HEK293 (cell line): ENCODE results near the gene CHMP3.
A peak's percentile ranks its signal among the peaks of the same experiment; 100 is the strongest.

Source experiments
- BCL11B ChIP-seq: fragments of 450-650 bp; formaldehyde crosslinking; IDR thresholded peaks from 2 replicates; pipeline ENCODE4 v1.5.1; 2016; ENCODE audit warnings: low read depth, missing biosample characterization, missing genetic modification characterization
- ELK4 ChIP-seq: IDR thresholded peaks from 2 replicates; pipeline ENCODE4 v1.6.1; 2011; ENCODE audit warnings: mild to moderate bottlenecking, low read depth, low read length, borderline replicate concordance
- GLI2 ChIP-seq: fragments of 450-650 bp; formaldehyde crosslinking; IDR thresholded peaks from 2 replicates; pipeline ENCODE4; 2017; ENCODE audit warnings: missing biosample characterization, missing genetic modification characterization, low read depth, borderline replicate concordance
- GLIS2 ChIP-seq: fragments of 450-650 bp; formaldehyde crosslinking; IDR thresholded peaks from 2 replicates; pipeline ENCODE4 v1.5.1; 2016; ENCODE audit warnings: missing biosample characterization, missing genetic modification characterization
- HIC1 ChIP-seq: fragments of 450-650 bp; formaldehyde crosslinking; IDR thresholded peaks from 2 replicates; pipeline ENCODE4 v1.5.1; 2016; ENCODE audit warnings: missing biosample characterization, missing genetic modification characterization
- MYNN ChIP-seq: fragments of 450-650 bp; formaldehyde crosslinking; IDR thresholded peaks from 2 replicates; pipeline ENCODE4 v1.5.1; 2016; ENCODE audit warnings: missing biosample characterization, missing genetic modification characterization, borderline replicate concordance
- SETDB1 ChIP-seq: IDR thresholded peaks from one replicate; pipeline ENCODE4 v1.6.1; 2017; ENCODE audit warnings: mild to moderate bottlenecking, low read length, moderate library complexity, mixed read lengths; ENCODE audit not compliant: insufficient read length
- YY1 ChIP-seq: fragments of 450-650 bp; formaldehyde crosslinking; IDR thresholded peaks from 2 replicates; pipeline ENCODE4 v1.5.1; 2018; ENCODE audit warnings: missing biosample characterization, missing genetic modification characterization
- ZBTB7A ChIP-seq: fragments of 450-650 bp; formaldehyde crosslinking; IDR thresholded peaks from 2 replicates; pipeline ENCODE4 v1.5.1; 2016; ENCODE audit warnings: low read depth, missing biosample characterization, missing genetic modification characterization
- ZFP37 ChIP-seq: fragments of 450-650 bp; formaldehyde crosslinking; IDR thresholded peaks from 2 replicates; pipeline ENCODE4 v1.5.1; 2016; ENCODE audit warnings: missing biosample characterization, missing genetic modification characterization
- ZNF114 ChIP-seq: fragments of 450-650 bp; formaldehyde crosslinking; IDR thresholded peaks from 2 replicates; pipeline ENCODE4 v1.5.0; 2017; ENCODE audit warnings: missing biosample characterization, missing genetic modification characterization
- ZNF146 ChIP-seq: fragments of 450-650 bp; formaldehyde crosslinking; IDR thresholded peaks from 2 replicates; pipeline ENCODE4 v1.5.1; 2016; ENCODE audit warnings: missing biosample characterization, missing genetic modification characterization
- ZNF16 ChIP-seq: fragments of 450-650 bp; formaldehyde crosslinking; IDR thresholded peaks from 2 replicates; pipeline ENCODE4 v1.5.1; 2016; ENCODE audit warnings: low read depth, missing biosample characterization, missing genetic modification characterization
- ZNF248 ChIP-seq: fragments of 450-650 bp; formaldehyde crosslinking; IDR thresholded peaks from 2 replicates; pipeline ENCODE4 v1.5.1; 2017; ENCODE audit warnings: missing biosample characterization, missing genetic modification characterization
- ZNF280D ChIP-seq: fragments of 450-650 bp; formaldehyde crosslinking; IDR thresholded peaks from 2 replicates; pipeline ENCODE4 v1.5.1; 2016; ENCODE audit warnings: missing biosample characterization, missing genetic modification characterization
- ZNF324 ChIP-seq: fragments of 450-650 bp; formaldehyde crosslinking; IDR thresholded peaks from 2 replicates; pipeline ENCODE4 v1.5.1; 2016; ENCODE audit warnings: missing biosample characterization, missing genetic modification characterization
- ZNF398 ChIP-seq: fragments of 450-650 bp; formaldehyde crosslinking; IDR thresholded peaks from 2 replicates; pipeline ENCODE4 v1.5.1; 2017; ENCODE audit warnings: missing biosample characterization, missing genetic modification characterization
- ZNF416 ChIP-seq: fragments of 450-650 bp; formaldehyde crosslinking; IDR thresholded peaks from 2 replicates; pipeline ENCODE4 v1.5.1; 2016; ENCODE audit warnings: missing biosample characterization, missing genetic modification characterization
- ZNF501 ChIP-seq: fragments of 450-650 bp; formaldehyde crosslinking; IDR thresholded peaks from 2 replicates; pipeline ENCODE4 v1.5.1; 2016; ENCODE audit warnings: missing biosample characterization, missing genetic modification characterization
- ZNF558 ChIP-seq: fragments of 450-650 bp; formaldehyde crosslinking; IDR thresholded peaks from 2 replicates; pipeline ENCODE4 v1.5.1; 2016; ENCODE audit warnings: missing biosample characterization, missing genetic modification characterization
- ZNF645 ChIP-seq: fragments of 450-650 bp; formaldehyde crosslinking; IDR thresholded peaks from 2 replicates; pipeline ENCODE4; 2016; ENCODE audit warnings: missing biosample characterization, missing genetic modification characterization
- ZNF664 ChIP-seq: fragments of 450-650 bp; formaldehyde crosslinking; IDR thresholded peaks from 2 replicates; pipeline ENCODE4 v1.5.1; 2016; ENCODE audit warnings: missing biosample characterization, missing genetic modification characterization
- ZNF704 ChIP-seq: fragments of 450-650 bp; formaldehyde crosslinking; IDR thresholded peaks from 2 replicates; pipeline ENCODE4 v1.5.1; 2016; ENCODE audit warnings: missing biosample characterization, missing genetic modification characterization
- ZNF768 ChIP-seq: fragments of 450-650 bp; formaldehyde crosslinking; IDR thresholded peaks from 2 replicates; pipeline ENCODE4 v1.5.1; 2018; ENCODE audit warnings: missing biosample characterization, mild to moderate bottlenecking, missing genetic modification characterization
- ZNF792 ChIP-seq: fragments of 450-650 bp; formaldehyde crosslinking; IDR thresholded peaks from 2 replicates; pipeline ENCODE4 v1.5.1; 2016; ENCODE audit warnings: missing biosample characterization, missing genetic modification characterization
- ZSCAN4 ChIP-seq: fragments of 450-650 bp; formaldehyde crosslinking; IDR thresholded peaks from 2 replicates; pipeline ENCODE4 v1.5.1; 2017; ENCODE audit warnings: missing biosample characterization, missing genetic modification characterization

CHMP3 gene

GRCh38 chr2:86563650-86564061, 413 bp upstream of the CHMP3 start (continued):
- 0 out of 2 replicates have a peak, but pooled peaks have one; percentile 23 for TF ChIP-seq ZNF664 (tag by site-specific recombination)
- no peak for TF ChIP-seq ZNF558 (tag by site-specific recombination)
- no peak for TF ChIP-seq ZSCAN4 (tag by site-specific recombination)
- peak; percentile 27; the same call in 1 of the 2 replicates for TF ChIP-seq ZNF324 (tag by site-specific recombination)
- no peak for TF ChIP-seq BCL11B
- no peak for TF ChIP-seq ZNF501 (tag by site-specific recombination)
- TF ChIP-seq ZNF704 (tag by site-specific recombination): no peak
- TF ChIP-seq ZNF768: no peak
- TF ChIP-seq ZNF248 (tag by site-specific recombination): no peak
- no peak for TF ChIP-seq HIC1 (tag by site-specific recombination)
- TF ChIP-seq YY1 (tag by site-specific recombination): no peak
- TF ChIP-seq ZBTB7A (tag by site-specific recombination): no peak
- no peak for TF ChIP-seq ZNF114
- TF ChIP-seq ZNF792: no peak
- 0 out of 2 replicates have a peak, but pooled peaks have one; percentile 9 for TF ChIP-seq ZNF416 (tag by site-specific recombination)
- no peak for TF ChIP-seq ZFP37
- TF ChIP-seq ELK4: no peak
- 0 out of 2 replicates have a peak, but pooled peaks have one; percentile 33 for TF ChIP-seq ZNF280D (tag by site-specific recombination)
- TF ChIP-seq MYNN (tag by site-specific recombination): no peak
- peak; percentile 49 for TF ChIP-seq SETDB1
- TF ChIP-seq ZNF16 (tag by site-specific recombination): no peak
- no peak for TF ChIP-seq GLIS2 (tag by site-specific recombination)
- 0 out of 2 replicates have a peak, but pooled peaks have one; percentile 7 for TF ChIP-seq ZNF398 (tag by site-specific recombination)
- no peak for TF ChIP-seq ZNF645 (tag by site-specific recombination)
- no peak for TF ChIP-seq ZNF146 (tag by site-specific recombination)
- TF ChIP-seq GLI2 (tag by site-specific recombination): no peak
